ENCODE data around the gene PADI1. TPM values are rescaled to one million over a fixed set of nuclear protein-coding genes. Genes with fewer than 3 reads are reported as not detected.

PADI1 gene
- total RNA-seq, 4 donors from 2014 or later, result 3.2 to 24.2 (median 6.6) TPM

GRCh38 chr1:17216078-17216477, 11.2 kb downstream of the PADI1 start:
- H3K4me3 ChIP-seq (ENCODE audit: low read depth, poor library complexity, severe bottlenecking), result no peak overlapping the region
- no peak for TF ChIP-seq CTCF (IDR thresholded peaks at IDR 0.05)
- no peak for TF ChIP-seq POLR2A (IDR thresholded peaks at IDR 0.05)
- intact Hi-C loops (cut with DNase I; ENCODE audit: low total_unique reads), result no loop called here
- WGBS, 2 donors, result 56 to 67% methylated on average over 5 of the region's 5 CpGs
- no peak for DNase-seq (ENCODE audit: low spot score in 2 of 2)

GRCh38 chr1:17217607-17218006, 12.7 kb downstream of the PADI1 start:
- no peak for TF ChIP-seq POLR2A (IDR thresholded peaks at IDR 0.05)
- TF ChIP-seq CTCF (IDR thresholded peaks at IDR 0.05), result no peak
- H3K4me3 ChIP-seq (ENCODE audit: low read depth, poor library complexity, severe bottlenecking), result no peak overlapping the region
- 80 to 86% methylated on average over 3 of the region's 3 CpGs for WGBS, 2 donors
- intact Hi-C loops (cut with DNase I; ENCODE audit: low total_unique reads), result no loop called here
- no peak for DNase-seq (ENCODE audit: low spot score in 2 of 2)

- no peak overlapping the region for H3K4me3 ChIP-seq (ENCODE audit: low read depth, poor library complexity, severe bottlenecking)
- DNase-seq (ENCODE audit: low spot score in 2 of 2), result no peak
- 57 to 60% methylated on average over 7 of the region's 7 CpGs for WGBS, 2 donors
- intact Hi-C loops (cut with DNase I; ENCODE audit: low total_unique reads), result no loop called here
- TF ChIP-seq CTCF (IDR thresholded peaks at IDR 0.05), result no peak
- TF ChIP-seq POLR2A (IDR thresholded peaks at IDR 0.05), result no peak
Observed at GRCh38 chr1:17218939-17219338, 14.0 kb downstream of the PADI1 start.

GRCh38 chr1:17220287-17220686, 15.4 kb downstream of the PADI1 start:
- intact Hi-C loops (cut with DNase I; ENCODE audit: low total_unique reads), result no loop called here
- H3K4me3 ChIP-seq (ENCODE audit: low read depth, poor library complexity, severe bottlenecking), result no peak overlapping the region
- 84 to 91% methylated on average over 3 of the region's 3 CpGs for WGBS, 2 donors
- no peak for DNase-seq (ENCODE audit: low spot score in 2 of 2)
- TF ChIP-seq POLR2A (IDR thresholded peaks at IDR 0.05) (no peak), CTCF (IDR thresholded peaks at IDR 0.05) (no peak)

GRCh38 chr1:17222557-17222956, 17.6 kb downstream of the PADI1 start:
- intact Hi-C loops (cut with DNase I; ENCODE audit: low total_unique reads), result no loop called here
- WGBS, 2 donors, result 86 to 87% methylated on average over 14 of the region's 14 CpGs
- H3K4me3 ChIP-seq (ENCODE audit: low read depth, poor library complexity, severe bottlenecking), result no peak overlapping the region
- TF ChIP-seq CTCF (IDR thresholded peaks at IDR 0.05) (no peak), POLR2A (IDR thresholded peaks at IDR 0.05) (no peak)
- no peak for DNase-seq (ENCODE audit: low spot score in 2 of 2)

- 84 to 93% methylated on average over 4 of the region's 4 CpGs for WGBS, 2 donors
- no peak overlapping the region for H3K4me3 ChIP-seq (ENCODE audit: low read depth, poor library complexity, severe bottlenecking)
- intact Hi-C loops (cut with DNase I; ENCODE audit: low total_unique reads), result no loop called here
- TF ChIP-seq CTCF (IDR thresholded peaks at IDR 0.05), result no peak
- no peak for TF ChIP-seq POLR2A (IDR thresholded peaks at IDR 0.05)
- no peak for DNase-seq (ENCODE audit: low spot score in 2 of 2)
Observed at GRCh38 chr1:17224434-17224833, 19.5 kb downstream of the PADI1 start.
